ENCODE data around the gene THAP11. TPM values are rescaled to one million over a fixed set of nuclear protein-coding genes. Genes with fewer than 3 reads are reported as not detected.

The THAP11 gene
- total and polyA plus RNA-seq, 2 of the 13 experiments (the other 11 are each of a cell fraction or from before 2014, with no cell fraction given): 44.2 to 53.4 TPM

DNA sequence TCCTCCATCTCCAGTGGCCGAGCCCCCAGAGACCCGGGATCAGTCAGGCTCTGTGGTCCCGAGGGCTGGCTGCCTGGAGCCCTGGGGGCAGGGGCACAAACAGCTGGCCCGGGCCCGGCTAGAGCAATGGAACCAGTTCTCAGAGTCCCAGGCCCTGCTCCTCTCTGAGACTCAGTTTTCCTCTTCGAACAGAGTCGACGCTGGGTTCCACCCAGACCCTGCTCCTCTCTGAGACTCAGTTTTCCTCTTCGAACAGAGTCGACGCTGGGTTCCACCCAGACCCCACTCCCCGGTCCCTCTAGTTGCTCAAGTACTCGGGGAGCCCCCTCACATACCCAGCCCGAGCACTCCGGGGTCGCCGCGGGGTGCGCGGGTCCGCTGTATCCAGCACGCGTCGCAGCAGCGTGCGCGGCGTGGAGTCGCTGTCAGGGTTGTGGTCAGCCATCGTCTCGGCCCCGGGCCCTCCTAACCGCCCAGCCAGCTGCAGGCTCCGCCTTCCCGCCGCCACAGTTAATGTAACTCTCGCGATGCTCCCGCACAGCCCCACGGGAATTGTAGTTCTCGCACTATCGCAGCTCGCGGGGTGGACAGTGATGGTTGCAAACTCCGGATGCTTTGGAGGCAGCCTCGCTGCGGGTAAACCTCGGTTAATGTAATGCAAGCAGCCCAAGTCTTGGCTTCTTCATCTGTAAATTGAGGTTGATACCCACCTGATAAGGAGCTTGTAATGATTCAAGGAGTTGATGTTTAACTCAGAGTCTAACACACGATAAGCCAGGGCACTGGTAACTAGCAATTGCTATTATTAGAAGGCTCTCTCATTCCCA is 8.5 kb upstream of the THAP11 start (continued):
- TF ChIP-seq, protein P1, sequence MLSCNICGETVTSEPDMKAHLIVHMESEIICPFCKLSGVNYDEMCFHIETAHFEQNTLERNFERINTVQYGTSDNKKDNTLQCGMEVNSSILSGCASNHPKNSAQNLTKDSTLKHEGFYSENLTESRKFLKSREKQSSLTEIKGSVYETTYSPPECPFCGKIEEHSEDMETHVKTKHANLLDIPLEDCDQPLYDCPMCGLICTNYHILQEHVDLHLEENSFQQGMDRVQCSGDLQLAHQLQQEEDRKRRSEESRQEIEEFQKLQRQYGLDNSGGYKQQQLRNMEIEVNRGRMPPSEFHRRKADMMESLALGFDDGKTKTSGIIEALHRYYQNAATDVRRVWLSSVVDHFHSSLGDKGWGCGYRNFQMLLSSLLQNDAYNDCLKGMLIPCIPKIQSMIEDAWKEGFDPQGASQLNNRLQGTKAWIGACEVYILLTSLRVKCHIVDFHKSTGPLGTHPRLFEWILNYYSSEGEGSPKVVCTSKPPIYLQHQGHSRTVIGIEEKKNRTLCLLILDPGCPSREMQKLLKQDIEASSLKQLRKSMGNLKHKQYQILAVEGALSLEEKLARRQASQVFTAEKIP (CRISPR knock-in tag; IDR thresholded peaks at IDR 0.05; ENCODE audit: borderline replicate concordance): no peak
- TF ChIP-seq ZNF343 (CRISPR knock-in tag; IDR thresholded peaks at IDR 0.05) (no peak; the same call in 1 of the 2 replicates), CBFB (CRISPR knock-in tag; IDR thresholded peaks at IDR 0.05) (peak; percentile 94), WIZ (CRISPR knock-in tag; IDR thresholded peaks at IDR 0.05) (peak; percentile 63; the same call in 1 of the 2 replicates), ZNF557 (CRISPR knock-in tag; IDR thresholded peaks at IDR 0.05) (peak; percentile 45; the same call in 1 of the 2 replicates), RCOR2 (CRISPR knock-in tag; IDR thresholded peaks at IDR 0.05) (no peak; the same call in 1 of the 2 replicates), ZSCAN30 (CRISPR knock-in tag; IDR thresholded peaks at IDR 0.05) (peak; percentile 50; the same call in 1 of the 2 replicates), FOXP1 (IDR thresholded peaks at IDR 0.05) (no peak), FOXP1 (CRISPR knock-in tag; IDR thresholded peaks at IDR 0.05) (no peak), TAF15 (IDR thresholded peaks at IDR 0.05; ENCODE audit: low read depth, low read length, poor library complexity, severe bottlenecking) (no peak), ZBTB38 (CRISPR knock-in tag; IDR thresholded peaks at IDR 0.05) (peak; percentile 88), ZNF782 (CRISPR knock-in tag; IDR thresholded peaks at IDR 0.05; ENCODE audit: borderline replicate concordance) (no peak), ZNF12 (CRISPR knock-in tag; IDR thresholded peaks at IDR 0.05) (no peak), SMYD3 (CRISPR knock-in tag; IDR thresholded peaks at IDR 0.05) (peak; percentile 87), SCMH1 (CRISPR knock-in tag; IDR thresholded peaks at IDR 0.05; ENCODE audit: borderline replicate concordance) (no peak), RFX1 (IDR thresholded peaks at IDR 0.05) (no peak), PCBP1 (IDR thresholded peaks at IDR 0.05; ENCODE audit: borderline replicate concordance, low read depth, low read length) (no peak), FOSL1 (CRISPR knock-in tag; IDR thresholded peaks at IDR 0.05; ENCODE audit: borderline replicate concordance) (peak; percentile 34; the same call in 1 of the 2 replicates), HOXA5 (CRISPR knock-in tag; IDR thresholded peaks at IDR 0.05) (peak; percentile 92), ZFP36L1 (CRISPR knock-in tag; IDR thresholded peaks at IDR 0.05) (0 out of 2 replicates have a peak, but pooled peaks have one; percentile 51)
- TF ChIP-seq, protein P2, sequence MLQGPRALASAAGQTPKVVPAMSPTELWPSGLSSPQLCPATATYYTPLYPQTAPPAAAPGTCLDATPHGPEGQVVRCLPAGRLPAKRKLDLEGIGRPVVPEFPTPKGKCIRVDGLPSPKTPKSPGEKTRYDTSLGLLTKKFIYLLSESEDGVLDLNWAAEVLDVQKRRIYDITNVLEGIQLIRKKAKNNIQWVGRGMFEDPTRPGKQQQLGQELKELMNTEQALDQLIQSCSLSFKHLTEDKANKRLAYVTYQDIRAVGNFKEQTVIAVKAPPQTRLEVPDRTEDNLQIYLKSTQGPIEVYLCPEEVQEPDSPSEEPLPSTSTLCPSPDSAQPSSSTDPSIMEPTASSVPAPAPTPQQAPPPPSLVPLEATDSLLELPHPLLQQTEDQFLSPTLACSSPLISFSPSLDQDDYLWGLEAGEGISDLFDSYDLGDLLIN (CRISPR knock-in tag; IDR thresholded peaks at IDR 0.05; ENCODE audit: borderline replicate concordance): peak; percentile 99; the same call in 1 of the 2 replicates
- TF ChIP-seq, protein P3, sequence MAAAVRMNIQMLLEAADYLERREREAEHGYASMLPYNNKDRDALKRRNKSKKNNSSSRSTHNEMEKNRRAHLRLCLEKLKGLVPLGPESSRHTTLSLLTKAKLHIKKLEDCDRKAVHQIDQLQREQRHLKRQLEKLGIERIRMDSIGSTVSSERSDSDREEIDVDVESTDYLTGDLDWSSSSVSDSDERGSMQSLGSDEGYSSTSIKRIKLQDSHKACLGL (CRISPR knock-in tag; IDR thresholded peaks at IDR 0.05): peak; percentile 81
- TF ChIP-seq, protein P4, sequence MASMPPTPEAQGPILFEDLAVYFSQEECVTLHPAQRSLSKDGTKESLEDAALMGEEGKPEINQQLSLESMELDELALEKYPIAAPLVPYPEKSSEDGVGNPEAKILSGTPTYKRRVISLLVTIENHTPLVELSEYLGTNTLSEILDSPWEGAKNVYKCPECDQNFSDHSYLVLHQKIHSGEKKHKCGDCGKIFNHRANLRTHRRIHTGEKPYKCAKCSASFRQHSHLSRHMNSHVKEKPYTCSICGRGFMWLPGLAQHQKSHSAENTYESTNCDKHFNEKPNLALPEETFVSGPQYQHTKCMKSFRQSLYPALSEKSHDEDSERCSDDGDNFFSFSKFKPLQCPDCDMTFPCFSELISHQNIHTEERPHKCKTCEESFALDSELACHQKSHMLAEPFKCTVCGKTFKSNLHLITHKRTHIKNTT (CRISPR knock-in tag; IDR thresholded peaks at IDR 0.05): no peak
- TF ChIP-seq, protein P5, sequence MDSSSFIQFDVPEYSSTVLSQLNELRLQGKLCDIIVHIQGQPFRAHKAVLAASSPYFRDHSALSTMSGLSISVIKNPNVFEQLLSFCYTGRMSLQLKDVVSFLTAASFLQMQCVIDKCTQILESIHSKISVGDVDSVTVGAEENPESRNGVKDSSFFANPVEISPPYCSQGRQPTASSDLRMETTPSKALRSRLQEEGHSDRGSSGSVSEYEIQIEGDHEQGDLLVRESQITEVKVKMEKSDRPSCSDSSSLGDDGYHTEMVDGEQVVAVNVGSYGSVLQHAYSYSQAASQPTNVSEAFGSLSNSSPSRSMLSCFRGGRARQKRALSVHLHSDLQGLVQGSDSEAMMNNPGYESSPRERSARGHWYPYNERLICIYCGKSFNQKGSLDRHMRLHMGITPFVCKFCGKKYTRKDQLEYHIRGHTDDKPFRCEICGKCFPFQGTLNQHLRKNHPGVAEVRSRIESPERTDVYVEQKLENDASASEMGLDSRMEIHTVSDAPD (CRISPR knock-in tag; IDR thresholded peaks at IDR 0.05): peak; percentile 72

All from HepG2 (cell line).